CD14-positive monocyte (primary cell): ENCODE measurements around the gene ITPR1. TPM values are rescaled to one million over a fixed set of nuclear protein-coding genes. Genes with fewer than 3 reads are reported as not detected.
A peak's percentile ranks its signal among the peaks of the same experiment; 100 is the strongest.

Experiments
- DNase-seq, 3 donors: peaks; one replicate each; pipeline ENCODE4 v3.0.0-alpha.2; 2011 to 2022
- H2AFZ ChIP-seq: 2 replicates; pipeline ENCODE4 v1.6.0; 2012; ENCODE audit warnings: mild to moderate bottlenecking, low read depth, low read length, inconsistent platforms; ENCODE audit not compliant: insufficient read depth, poor library complexity, severe bottlenecking
- H3K27ac ChIP-seq, 2 donors: 1 replicate in 1 of 2; 2 replicates in 1 of 2; pipeline ENCODE4 v1.5.1; 2012 to 2013; ENCODE audit warnings: low read length in 2 of 2, control low read depth in 1 of 2, inconsistent platforms in 1 of 2, low read depth in 1 of 2, mild to moderate bottlenecking in 1 of 2
- H3K27me3 ChIP-seq, 2 donors: one replicate each; pipeline versions ENCODE4 v1.6.0 to v1.6.1; 2011 to 2013; ENCODE audit warnings: low read length in 2 of 2; ENCODE audit not compliant: control insufficient read depth in 2 of 2, insufficient read depth in 2 of 2
- H3K36me3 ChIP-seq, 2 donors: replicated peaks in 1 of 2; 1 replicate in 1 of 2; 2 replicates in 1 of 2; pipeline versions ENCODE4 v1.5.1 to v1.6.1; 2012 to 2013; ENCODE audit warnings: low read length in 2 of 2, control low read depth in 1 of 2, inconsistent platforms in 1 of 2, mild to moderate bottlenecking in 1 of 2; ENCODE audit not compliant: insufficient read depth in 2 of 2, control insufficient read depth in 1 of 2
- H3K4me1 ChIP-seq, 2 donors: 1 replicate in 1 of 2; 2 replicates in 1 of 2; pipeline versions ENCODE4 v1.5.1 to v1.6.1; 2012 to 2013; ENCODE audit warnings: low read length in 2 of 2, control low read depth in 1 of 2, inconsistent platforms in 1 of 2, mild to moderate bottlenecking in 1 of 2, moderate library complexity in 1 of 2; ENCODE audit not compliant: insufficient read depth in 2 of 2, control insufficient read depth in 1 of 2
- H3K4me2 ChIP-seq: replicated peaks from 2 replicates; pipeline ENCODE3; 2012; ENCODE audit warnings: low read length, moderate library complexity, mild to moderate bottlenecking; ENCODE audit not compliant: poor library complexity, severe bottlenecking; ENCODE audit errors: extremely low read depth
- H3K4me3 ChIP-seq, 3 experiments: fragments of 200-600 bp in 1 of 3; sonication (generic) in 1 of 3; replicated peaks in 1 of 3; 1 replicate in 2 of 3; 2 replicates in 1 of 3; pipeline ENCODE4 v1.5.1; 2011 to 2013; ENCODE audit warnings: low read length in 3 of 3, mild to moderate bottlenecking in 3 of 3, control low read depth in 2 of 3, low read depth in 2 of 3, inconsistent platforms in 1 of 3, moderate library complexity in 1 of 3
- H3K79me2 ChIP-seq: 2 replicates; pipeline ENCODE4 v1.6.0; 2012; ENCODE audit warnings: mild to moderate bottlenecking, control low read depth, inconsistent platforms, low read length, moderate library complexity; ENCODE audit not compliant: insufficient read depth
- H3K9ac ChIP-seq: 2 replicates; pipeline ENCODE4 v1.6.0; 2017; ENCODE audit warnings: low read length, mild to moderate bottlenecking; ENCODE audit not compliant: insufficient read depth, poor library complexity, severe bottlenecking
- H3K9me3 ChIP-seq, 2 donors: replicated peaks in 1 of 2; 1 replicate in 1 of 2; 2 replicates in 1 of 2; pipeline versions ENCODE4 v1.5.1 to v1.6.1; 2012 to 2013; ENCODE audit warnings: low read length in 2 of 2, control low read depth in 1 of 2; ENCODE audit not compliant: control insufficient read depth in 1 of 2, insufficient read depth in 1 of 2
- H4K20me1 ChIP-seq: 2 replicates; pipeline ENCODE4 v1.6.0; 2012; ENCODE audit warnings: mild to moderate bottlenecking, low read length, control low read depth, moderate library complexity; ENCODE audit not compliant: insufficient read depth
- H3K27ac Mint-ChIP-seq, 7 donors: one replicate each; pipeline ENCODE4 v1.8.0; 2020; ENCODE audit warnings: mild to moderate bottlenecking in 7 of 7, mixed read lengths in 7 of 7, moderate library complexity in 6 of 7, inconsistent platforms in 2 of 7
- H3K27me3 Mint-ChIP-seq, 3 donors: one replicate each; pipeline ENCODE4 v1.8.0; 2021 to 2022; ENCODE audit warnings: low read depth in 3 of 3, mild to moderate bottlenecking in 3 of 3, mixed read lengths in 3 of 3, moderate library complexity in 3 of 3, inconsistent platforms in 1 of 3
- H3K36me3 Mint-ChIP-seq, 2 donors: one replicate each; pipeline ENCODE4 v1.8.0; 2020; ENCODE audit warnings: mixed read lengths in 2 of 2, inconsistent platforms in 1 of 2, mild to moderate bottlenecking in 1 of 2
- H3K4me1 Mint-ChIP-seq: one replicate; pipeline ENCODE4 v1.8.0; 2020; ENCODE audit warnings: mild to moderate bottlenecking, mixed read lengths
- H3K4me3 Mint-ChIP-seq, 2 donors: one replicate each; pipeline ENCODE4 v1.8.0; 2020; ENCODE audit warnings: mild to moderate bottlenecking in 2 of 2, mixed read lengths in 2 of 2, moderate library complexity in 1 of 2
- H3K9me3 Mint-ChIP-seq, 7 donors: one replicate each; pipeline ENCODE4 v1.8.0; 2020 to 2022; ENCODE audit warnings: mixed read lengths in 7 of 7, mild to moderate bottlenecking in 6 of 7, moderate library complexity in 6 of 7, inconsistent platforms in 2 of 7
- WGBS: methylation state at CpG from one replicate; pipeline ENCODE4 v1.1.5; 2013; ENCODE audit warnings: missing lambda C conversion rate; ENCODE audit not compliant: insufficient coverage; 5-methylcytosine and 5-hydroxymethylcytosine counted together
- intact Hi-C, 2 donors: fragments of 100-400 bp; cut with micrococcal nuclease; formaldehyde crosslinking; loops; one replicate each; pipeline versions ENCODE4 v1.15.0 to v1.15.1; 2023
- polyA plus RNA-seq, 3 donors: library from polyadenylated mRNA; depleted of rRNA in 1 of 3; unstranded in 2 of 3; stranded (reverse) in 1 of 3; fragments of 300-500 nt in 2 of 3; fragments of >200 nt in 1 of 3; fragmentation: Illumina TruSeq in 2 of 3; gene quantifications; 1 replicate in 2 of 3; 2 replicates in 1 of 3; pipeline ENCODE4 v1.2.3, GENCODE V29; 2012 to 2021
- TF ChIP-seq, protein P1 (sequence below): fragments of 200-600 bp; IDR thresholded peaks from one replicate; pipeline ENCODE4 v1.8.0; 2022; ENCODE audit warnings: antibody characterized with exemption, mild to moderate bottlenecking

The ITPR1 gene
- polyA plus RNA-seq, 3 donors: 3.2 to 21.1 (median 7.1) TPM

DNA sequence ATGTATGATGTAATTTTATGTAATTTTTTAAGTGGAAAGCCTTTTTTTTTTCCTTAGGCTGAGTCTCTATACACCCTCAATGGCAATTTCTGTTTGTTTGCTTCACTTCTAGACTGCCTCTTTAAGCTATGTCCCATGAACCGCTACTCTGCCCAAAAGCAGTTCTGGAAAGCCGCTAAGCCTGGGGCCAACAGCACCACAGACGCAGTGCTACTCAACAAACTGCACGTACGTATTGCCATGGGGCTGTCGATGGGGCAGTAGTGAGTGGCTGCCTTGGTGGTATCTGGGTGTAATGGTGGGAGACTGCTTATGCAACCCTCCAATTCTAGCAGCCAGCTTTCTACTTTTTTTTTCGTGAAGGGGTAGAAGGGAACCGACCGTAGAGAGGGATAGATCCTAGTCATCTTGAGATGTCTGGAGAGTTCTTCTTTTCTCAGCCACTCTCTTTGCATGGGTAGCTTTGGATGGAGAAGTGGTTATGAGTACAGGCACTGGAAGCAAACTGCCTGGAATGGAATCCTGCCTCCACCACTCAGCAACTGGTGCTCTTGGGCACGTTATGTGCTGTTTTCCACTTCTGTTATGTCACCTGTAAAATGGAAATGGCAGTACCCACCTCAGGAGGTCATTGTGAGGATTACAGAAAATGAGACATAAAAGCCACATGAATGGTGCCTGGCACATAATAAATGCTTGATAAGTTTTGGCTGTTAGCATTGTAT lies 134.7 kb downstream of the ITPR1 start:
- H4K20me1 ChIP-seq: peaks cover 9% of the 10 kb centered on the region
- no peaks in the 10 kb centered on the region for H3K27me3 Mint-ChIP-seq
- no peak for DNase-seq
- H3K4me2 ChIP-seq: no peak overlapping the region
- intact Hi-C loops: no loop called here
- no peaks in the 10 kb centered on the region for H3K27me3 ChIP-seq
- peaks cover 3 to 11% of the 10 kb centered on the region in 2 donors for H3K4me1 ChIP-seq
- H3K9ac ChIP-seq: no peak overlapping the region
- no peak overlapping the region for H2AFZ ChIP-seq
- no peaks in the 10 kb centered on the region for H3K9me3 ChIP-seq
- 100% methylated on average over 5 of the region's 10 CpGs for WGBS
- H3K4me1 Mint-ChIP-seq: peaks cover 21% of the 10 kb centered on the region
- H3K36me3 Mint-ChIP-seq: peaks cover 10 to 20% of the 10 kb centered on the region in 2 donors
- no peak overlapping the region for H3K4me3 Mint-ChIP-seq
- no peaks in the 10 kb centered on the region for H3K9me3 Mint-ChIP-seq
- peaks cover 3% of the 10 kb centered on the region for H3K79me2 ChIP-seq
- no peak overlapping the region for H3K4me3 ChIP-seq
- peak overlapping the region in 3 of 7 donors; percentile 30 to 50 (median 33) for H3K27ac Mint-ChIP-seq
- peaks cover 0 to 7% of the 10 kb centered on the region in 2 donors for H3K36me3 ChIP-seq
- TF ChIP-seq, protein P1, sequence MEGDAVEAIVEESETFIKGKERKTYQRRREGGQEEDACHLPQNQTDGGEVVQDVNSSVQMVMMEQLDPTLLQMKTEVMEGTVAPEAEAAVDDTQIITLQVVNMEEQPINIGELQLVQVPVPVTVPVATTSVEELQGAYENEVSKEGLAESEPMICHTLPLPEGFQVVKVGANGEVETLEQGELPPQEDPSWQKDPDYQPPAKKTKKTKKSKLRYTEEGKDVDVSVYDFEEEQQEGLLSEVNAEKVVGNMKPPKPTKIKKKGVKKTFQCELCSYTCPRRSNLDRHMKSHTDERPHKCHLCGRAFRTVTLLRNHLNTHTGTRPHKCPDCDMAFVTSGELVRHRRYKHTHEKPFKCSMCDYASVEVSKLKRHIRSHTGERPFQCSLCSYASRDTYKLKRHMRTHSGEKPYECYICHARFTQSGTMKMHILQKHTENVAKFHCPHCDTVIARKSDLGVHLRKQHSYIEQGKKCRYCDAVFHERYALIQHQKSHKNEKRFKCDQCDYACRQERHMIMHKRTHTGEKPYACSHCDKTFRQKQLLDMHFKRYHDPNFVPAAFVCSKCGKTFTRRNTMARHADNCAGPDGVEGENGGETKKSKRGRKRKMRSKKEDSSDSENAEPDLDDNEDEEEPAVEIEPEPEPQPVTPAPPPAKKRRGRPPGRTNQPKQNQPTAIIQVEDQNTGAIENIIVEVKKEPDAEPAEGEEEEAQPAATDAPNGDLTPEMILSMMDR: no peak
- H3K27ac ChIP-seq: peak overlapping the region in 1 of 2 donors; percentile 10

DNA sequence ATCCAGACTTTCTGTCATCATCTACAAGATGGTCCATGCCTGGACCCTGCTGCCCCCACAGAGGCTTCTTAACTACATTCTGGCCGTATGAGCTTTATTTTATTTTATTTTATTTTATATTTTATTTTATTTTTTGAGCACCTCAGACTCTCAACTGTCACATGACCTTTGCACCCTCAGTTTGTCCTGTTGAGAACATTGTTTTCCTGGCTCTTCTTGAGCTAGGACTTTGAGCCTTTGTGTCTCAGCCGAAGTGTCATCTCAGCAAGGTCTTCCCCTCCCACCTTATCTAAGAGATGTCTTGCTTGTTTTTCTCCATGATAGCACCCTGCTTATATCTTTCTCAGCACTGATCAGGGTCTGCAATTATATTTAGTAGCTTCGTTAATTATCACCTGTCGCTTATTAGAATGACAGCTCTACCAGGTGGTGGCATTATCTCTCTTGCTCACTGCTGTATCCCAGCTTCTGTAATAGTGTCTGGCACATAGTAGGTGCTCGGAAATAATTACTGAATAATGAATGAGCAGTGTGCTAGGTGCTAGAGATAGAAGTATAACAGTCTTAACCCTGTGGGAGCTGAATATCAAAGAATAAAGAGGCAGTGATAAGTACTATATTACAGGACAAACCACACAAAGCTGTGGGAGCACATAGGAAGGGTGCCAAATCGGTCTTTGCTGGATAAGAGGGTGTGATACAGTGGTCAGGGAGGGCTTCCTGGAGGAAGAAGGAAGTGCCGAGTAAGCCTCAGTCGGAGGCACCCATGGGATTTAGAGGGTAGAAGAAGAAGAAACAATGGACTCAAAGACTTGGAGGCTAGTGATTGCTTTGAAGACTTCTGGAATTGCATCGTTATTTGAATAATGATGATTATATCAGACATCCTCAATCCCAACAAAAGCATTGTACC lies 136.2 kb downstream of the ITPR1 start:
- Mint-ChIP-seq H3K9me3 (no peaks in the 10 kb centered on the region), H3K4me1 (peaks cover 21% of the 10 kb centered on the region), H3K27me3 (no peaks in the 10 kb centered on the region), H3K4me3 (no peak overlapping the region), H3K36me3 (peaks cover 10 to 24% of the 10 kb centered on the region in 2 donors), H3K27ac (peak overlapping the region in 3 of 7 donors; percentile 37 to 78 (median 62))
- Histone ChIP-seq H3K36me3 (peaks cover 0 to 7% of the 10 kb centered on the region in 2 donors), H2AFZ (no peak overlapping the region), H4K20me1 (no peaks in the 10 kb centered on the region), H3K9ac (no peak overlapping the region), H3K27ac (peak overlapping the region in 1 of 2 donors; percentile 21), H3K79me2 (peaks cover 3% of the 10 kb centered on the region), H3K4me2 (no peak overlapping the region), H3K27me3 (no peaks in the 10 kb centered on the region), H3K4me1 (peaks cover 3 to 15% of the 10 kb centered on the region in 2 donors), H3K9me3 (no peaks in the 10 kb centered on the region), H3K4me3 (no peak overlapping the region)
- 56% methylated on average over 5 of the region's 9 CpGs for WGBS
- intact Hi-C loops: no loop called here
- TF ChIP-seq, protein P1: no peak
- DNase-seq: no peak
